ENCODE results near the gene ZBTB22. TPM values are rescaled to one million over a fixed set of nuclear protein-coding genes. Genes with fewer than 3 reads are reported as not detected.
A peak's percentile ranks its signal among the peaks of the same experiment; 100 is the strongest.

The ZBTB22 gene
- total and polyA plus RNA-seq, 4 donors, result 1.6 to 7.8 (median 4.7) TPM

GRCh38 chr6:33292996-33293682 lies 24.4 kb downstream of the ZBTB22 start (continued):
- TF ChIP-seq REST (IDR thresholded peaks at IDR 0.05), result no peak
- no peak for TF ChIP-seq HNF4A (conservative IDR thresholded peaks at IDR 0.05)
- no peak for TF ChIP-seq ATF3 (IDR thresholded peaks at IDR 0.05)

GRCh38 chr6:33290459-33290858 lies 27.1 kb downstream of the ZBTB22 start:
- Histone ChIP-seq H3K27me3 (ENCODE audit: control insufficient read depth in 4 of 4, insufficient read depth in 4 of 4, low read length in 3 of 4) (no peaks in the 10 kb centered on the region), H3K36me3 (ENCODE audit: control insufficient read depth in 4 of 4, insufficient read depth in 3 of 4, low read depth in 1 of 4, low read length in 3 of 4) (peaks cover 7 to 47% (median 24%) of the 10 kb centered on the region in 4 donors), H3K27ac (ENCODE audit: low read depth in 1 of 2, low read length in 2 of 2) (no peak overlapping the region), H3K4me3 (ENCODE audit: low read depth in 1 of 3, low read length in 3 of 3) (peak overlapping the region in 1 of 3 donors; percentile 74), H3K4me1 (ENCODE audit: control insufficient read depth in 4 of 4, insufficient read depth in 4 of 4, low read length in 3 of 4) (peaks cover 10 to 23% (median 20%) of the 10 kb centered on the region in 4 donors), H3K9me3 (ENCODE audit: control insufficient read depth in 4 of 4, low read length in 3 of 4) (no peaks in the 10 kb centered on the region), H3K9ac (ENCODE audit: low read depth in 1 of 2, low read length in 2 of 2) (no peak overlapping the region)
- no peak for TF ChIP-seq MAX (IDR thresholded peaks at IDR 0.05)
- no peak for TF ChIP-seq ZBTB33 (IDR thresholded peaks at IDR 0.05)
- 80% methylated on average over 7 of the region's 7 CpGs for WGBS
- DNase-seq (ENCODE audit: low spot score), result no peak

- H3K4me3 ChIP-seq (ENCODE audit: low read depth in 1 of 3, low read length in 3 of 3), result peak overlapping the region; percentile 74 to 93 (median 83)
- peaks cover 7 to 46% (median 24%) of the 10 kb centered on the region in 4 donors for H3K36me3 ChIP-seq (ENCODE audit: control insufficient read depth in 4 of 4, insufficient read depth in 3 of 4, low read depth in 1 of 4, low read length in 3 of 4)
- TF ChIP-seq TAF1 (conservative IDR thresholded peaks at IDR 0.05), result no peak
- no peak for TF ChIP-seq HNF4G (IDR thresholded peaks at IDR 0.05)
- no peak for TF ChIP-seq GABPA (IDR thresholded peaks at IDR 0.05 in 1 of 2, conservative IDR thresholded peaks at IDR 0.05 in 1 of 2)
- TF ChIP-seq YY1 (IDR thresholded peaks at IDR 0.05), result no peak
- TF ChIP-seq FOXA2 (IDR thresholded peaks at IDR 0.05), result no peak
- no peak for TF ChIP-seq RXRA (IDR thresholded peaks at IDR 0.05)
- TF ChIP-seq CTCF (IDR thresholded peaks at IDR 0.05; ENCODE audit: low read depth, low read length, missing input control), result no peak
- TF ChIP-seq EGR1 (IDR thresholded peaks at IDR 0.05; ENCODE audit: low read depth in 2 of 2), result no peak
- no peak for TF ChIP-seq JUND (IDR thresholded peaks at IDR 0.05)
- TF ChIP-seq NR2F2 (IDR thresholded peaks at IDR 0.05), result no peak
- TF ChIP-seq REST (IDR thresholded peaks at IDR 0.05), result no peak
- TF ChIP-seq MAX (IDR thresholded peaks at IDR 0.05), result no peak
- no peak for TF ChIP-seq ATF3 (IDR thresholded peaks at IDR 0.05)
- TF ChIP-seq HNF4A (conservative IDR thresholded peaks at IDR 0.05), result no peak
These were observed 27.7 kb downstream of the ZBTB22 start for GRCh38 chr6:33289784-33290315.

More at GRCh38 chr6:33289784-33290315, 27.7 kb downstream of the ZBTB22 start:
- WGBS, result 4% methylated on average over 14 of the region's 14 CpGs
- H3K9me3 ChIP-seq (ENCODE audit: control insufficient read depth in 4 of 4, low read length in 3 of 4), result no peaks in the 10 kb centered on the region
- H3K4me1 ChIP-seq (ENCODE audit: control insufficient read depth in 4 of 4, insufficient read depth in 4 of 4, low read length in 3 of 4), result peaks cover 10 to 23% (median 20%) of the 10 kb centered on the region in 4 donors
- H3K27ac ChIP-seq (ENCODE audit: low read depth in 1 of 2, low read length in 2 of 2), result peak overlapping the region; percentile 85 to 87
- H3K27me3 ChIP-seq (ENCODE audit: control insufficient read depth in 4 of 4, insufficient read depth in 4 of 4, low read length in 3 of 4), result no peaks in the 10 kb centered on the region
- H3K9ac ChIP-seq (ENCODE audit: low read depth in 1 of 2, low read length in 2 of 2), result peak overlapping the region; percentile 68
- no peak for DNase-seq (ENCODE audit: low spot score)

All from liver (tissue), 9 donors.